ENCODE data around the gene DEF6.

DEF6 gene

GRCh38 chr6:35278708-35279107 is 18.9 kb upstream of the DEF6 start:
- TF ChIP-seq CTCF (IDR thresholded peaks at IDR 0.05; ENCODE audit: borderline replicate concordance, control extremely low read depth, extremely low read depth, insufficient read depth, missing control alignments), result no peak
- in situ Hi-C loops (cut with MboI; ENCODE audit: low sequenced_read_pairs, unreplicated experiment), result no loop called here
- no peak for DNase-seq (ENCODE audit: low spot score)

GRCh38 chr6:35280903-35281302 is 16.7 kb upstream of the DEF6 start:
- DNase-seq (ENCODE audit: low spot score), result no peak
- in situ Hi-C loops (cut with MboI; ENCODE audit: low sequenced_read_pairs, unreplicated experiment), result no loop called here

GRCh38 chr6:35282472-35282871 is 15.1 kb upstream of the DEF6 start:
- TF ChIP-seq CTCF (IDR thresholded peaks at IDR 0.05; ENCODE audit: borderline replicate concordance, control extremely low read depth, extremely low read depth, insufficient read depth, missing control alignments), result no peak
- in situ Hi-C loops (cut with MboI; ENCODE audit: low sequenced_read_pairs, unreplicated experiment), result no loop called here
- DNase-seq (ENCODE audit: low spot score), result no peak

More at GRCh38 chr6:35280903-35281302, 16.7 kb upstream of the DEF6 start:
- no peak for TF ChIP-seq CTCF (IDR thresholded peaks at IDR 0.05; ENCODE audit: borderline replicate concordance, control extremely low read depth, extremely low read depth, insufficient read depth, missing control alignments)

GRCh38 chr6:35283361-35283760 is 14.3 kb upstream of the DEF6 start:
- in situ Hi-C loops (cut with MboI; ENCODE audit: low sequenced_read_pairs, unreplicated experiment), result no loop called here
- no peak for DNase-seq (ENCODE audit: low spot score)
- TF ChIP-seq CTCF (IDR thresholded peaks at IDR 0.05; ENCODE audit: borderline replicate concordance, control extremely low read depth, extremely low read depth, insufficient read depth, missing control alignments), result no peak

GRCh38 chr6:35287671-35288396 is 9.8 kb upstream of the DEF6 start:
- no peak for DNase-seq (ENCODE audit: low spot score)
- in situ Hi-C loops (cut with MboI; ENCODE audit: low sequenced_read_pairs, unreplicated experiment), result no loop called here
- no peak for TF ChIP-seq CTCF (IDR thresholded peaks at IDR 0.05; ENCODE audit: borderline replicate concordance, control extremely low read depth, extremely low read depth, insufficient read depth, missing control alignments)

- TF ChIP-seq CTCF (IDR thresholded peaks at IDR 0.05; ENCODE audit: borderline replicate concordance, control extremely low read depth, extremely low read depth, insufficient read depth, missing control alignments), result no peak
- DNase-seq (ENCODE audit: low spot score), result no peak
- in situ Hi-C loops (cut with MboI; ENCODE audit: low sequenced_read_pairs, unreplicated experiment), result no loop called here
Observed at GRCh38 chr6:35288834-35289233, 8.8 kb upstream of the DEF6 start.

Data from GM13976 (cell line).